Measurements from ENCODE around the gene OPA3. TPM values are rescaled to one million over a fixed set of nuclear protein-coding genes. Genes with fewer than 3 reads are reported as not detected.

OPA3 gene
- total and polyA plus RNA-seq, 2 experiments from 2014 or later, result 11.5 to 14.5 TPM

DNA sequence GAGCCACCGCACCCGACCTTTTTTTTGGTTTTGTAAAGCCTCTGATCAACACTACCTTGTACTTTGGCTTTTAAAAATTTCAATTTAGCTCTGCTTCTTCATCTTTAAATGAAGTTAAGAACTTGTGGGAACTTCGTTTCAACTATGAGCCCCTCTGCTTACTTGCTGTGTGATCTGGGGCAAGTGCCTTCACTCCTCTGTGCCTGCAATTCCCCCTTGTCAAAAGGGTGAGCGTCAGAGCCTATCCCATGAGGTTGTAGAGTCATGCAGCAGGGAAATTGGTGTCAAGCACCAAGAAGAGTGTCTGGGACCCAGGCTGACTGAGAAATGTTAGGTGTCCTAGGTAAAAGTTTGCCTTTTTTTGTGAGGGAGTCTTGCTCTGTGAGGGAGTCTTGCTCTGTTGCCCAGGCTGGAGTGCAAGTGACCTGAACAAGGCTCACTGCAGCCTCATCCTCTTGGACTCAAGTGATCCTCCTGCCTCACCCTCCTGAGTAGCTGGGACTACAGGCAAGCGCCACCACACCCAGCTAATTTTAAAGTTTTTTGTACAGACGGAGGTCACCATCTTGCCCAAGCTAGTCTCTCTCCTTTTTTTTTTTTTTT, 71.6 kb downstream of the OPA3 start:
- no peaks in the 10 kb centered on the region for H3K9me2 ChIP-seq (ENCODE audit: insufficient read depth)
- H2AFZ ChIP-seq, result no peak overlapping the region
- H3K36me3 Mint-ChIP-seq (ENCODE audit: low read depth), result peaks cover 23% of the 10 kb centered on the region
- no peaks in the 10 kb centered on the region for H3K27me3 ChIP-seq (ENCODE audit: insufficient read depth)
- H3K27me3 Mint-ChIP-seq (ENCODE audit: insufficient read depth, low read depth, poor library complexity), result peaks cover 2% of the 10 kb centered on the region
- H3K4me2 ChIP-seq, result no peak overlapping the region
- H3K9me3 Mint-ChIP-seq, result no peaks in the 10 kb centered on the region; the same call in 2 of the 3 replicates
- H3K27ac ChIP-seq (ENCODE audit: low read depth), result no peak overlapping the region
- no peak overlapping the region for H3K4me3 Mint-ChIP-seq
- H3K36me3 ChIP-seq (ENCODE audit: insufficient read depth), result peaks cover 2% of the 10 kb centered on the region
- peaks cover 17% of the 10 kb centered on the region for H3K4me1 Mint-ChIP-seq
- H3K4me3 ChIP-seq, result no peak overlapping the region
- no peak for TF ChIP-seq ZNF331 (CRISPR knock-in tag; IDR thresholded peaks at IDR 0.05; ENCODE audit: low read depth)
- TF ChIP-seq, protein P1, sequence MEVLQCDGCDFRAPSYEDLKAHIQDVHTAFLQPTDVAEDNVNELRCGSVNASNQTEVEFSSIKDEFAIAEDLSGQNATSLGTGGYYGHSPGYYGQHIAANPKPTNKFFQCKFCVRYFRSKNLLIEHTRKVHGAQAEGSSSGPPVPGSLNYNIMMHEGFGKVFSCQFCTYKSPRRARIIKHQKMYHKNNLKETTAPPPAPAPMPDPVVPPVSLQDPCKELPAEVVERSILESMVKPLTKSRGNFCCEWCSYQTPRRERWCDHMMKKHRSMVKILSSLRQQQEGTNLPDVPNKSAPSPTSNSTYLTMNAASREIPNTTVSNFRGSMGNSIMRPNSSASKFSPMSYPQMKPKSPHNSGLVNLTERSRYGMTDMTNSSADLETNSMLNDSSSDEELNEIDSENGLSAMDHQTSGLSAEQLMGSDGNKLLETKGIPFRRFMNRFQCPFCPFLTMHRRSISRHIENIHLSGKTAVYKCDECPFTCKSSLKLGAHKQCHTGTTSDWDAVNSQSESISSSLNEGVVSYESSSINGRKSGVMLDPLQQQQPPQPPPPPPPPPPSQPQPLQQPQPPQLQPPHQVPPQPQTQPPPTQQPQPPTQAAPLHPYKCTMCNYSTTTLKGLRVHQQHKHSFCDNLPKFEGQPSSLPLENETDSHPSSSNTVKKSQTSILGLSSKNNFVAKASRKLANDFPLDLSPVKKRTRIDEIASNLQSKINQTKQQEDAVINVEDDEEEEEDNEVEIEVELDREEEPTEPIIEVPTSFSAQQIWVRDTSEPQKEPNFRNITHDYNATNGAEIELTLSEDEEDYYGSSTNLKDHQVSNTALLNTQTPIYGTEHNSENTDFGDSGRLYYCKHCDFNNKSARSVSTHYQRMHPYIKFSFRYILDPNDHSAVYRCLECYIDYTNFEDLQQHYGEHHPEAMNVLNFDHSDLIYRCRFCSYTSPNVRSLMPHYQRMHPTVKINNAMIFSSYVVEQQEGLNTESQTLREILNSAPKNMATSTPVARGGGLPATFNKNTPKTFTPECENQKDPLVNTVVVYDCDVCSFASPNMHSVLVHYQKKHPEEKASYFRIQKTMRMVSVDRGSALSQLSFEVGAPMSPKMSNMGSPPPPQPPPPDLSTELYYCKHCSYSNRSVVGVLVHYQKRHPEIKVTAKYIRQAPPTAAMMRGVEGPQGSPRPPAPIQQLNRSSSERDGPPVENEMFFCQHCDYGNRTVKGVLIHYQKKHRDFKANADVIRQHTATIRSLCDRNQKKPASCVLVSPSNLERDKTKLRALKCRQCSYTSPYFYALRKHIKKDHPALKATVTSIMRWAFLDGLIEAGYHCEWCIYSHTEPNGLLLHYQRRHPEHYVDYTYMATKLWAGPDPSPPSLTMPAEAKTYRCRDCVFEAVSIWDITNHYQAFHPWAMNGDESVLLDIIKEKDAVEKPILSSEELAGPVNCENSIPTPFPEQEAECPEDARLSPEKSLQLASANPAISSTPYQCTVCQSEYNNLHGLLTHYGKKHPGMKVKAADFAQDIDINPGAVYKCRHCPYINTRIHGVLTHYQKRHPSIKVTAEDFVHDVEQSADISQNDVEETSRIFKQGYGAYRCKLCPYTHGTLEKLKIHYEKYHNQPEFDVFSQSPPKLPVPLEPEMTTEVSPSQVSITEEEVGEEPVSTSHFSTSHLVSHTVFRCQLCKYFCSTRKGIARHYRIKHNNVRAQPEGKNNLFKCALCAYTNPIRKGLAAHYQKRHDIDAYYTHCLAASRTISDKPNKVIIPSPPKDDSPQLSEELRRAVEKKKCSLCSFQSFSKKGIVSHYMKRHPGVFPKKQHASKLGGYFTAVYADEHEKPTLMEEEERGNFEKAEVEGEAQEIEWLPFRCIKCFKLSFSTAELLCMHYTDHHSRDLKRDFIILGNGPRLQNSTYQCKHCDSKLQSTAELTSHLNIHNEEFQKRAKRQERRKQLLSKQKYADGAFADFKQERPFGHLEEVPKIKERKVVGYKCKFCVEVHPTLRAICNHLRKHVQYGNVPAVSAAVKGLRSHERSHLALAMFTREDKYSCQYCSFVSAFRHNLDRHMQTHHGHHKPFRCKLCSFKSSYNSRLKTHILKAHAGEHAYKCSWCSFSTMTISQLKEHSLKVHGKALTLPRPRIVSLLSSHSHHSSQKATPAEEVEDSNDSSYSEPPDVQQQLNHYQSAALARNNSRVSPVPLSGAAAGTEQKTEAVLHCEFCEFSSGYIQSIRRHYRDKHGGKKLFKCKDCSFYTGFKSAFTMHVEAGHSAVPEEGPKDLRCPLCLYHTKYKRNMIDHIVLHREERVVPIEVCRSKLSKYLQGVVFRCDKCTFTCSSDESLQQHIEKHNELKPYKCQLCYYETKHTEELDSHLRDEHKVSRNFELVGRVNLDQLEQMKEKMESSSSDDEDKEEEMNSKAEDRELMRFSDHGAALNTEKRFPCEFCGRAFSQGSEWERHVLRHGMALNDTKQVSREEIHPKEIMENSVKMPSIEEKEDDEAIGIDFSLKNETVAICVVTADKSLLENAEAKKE (CRISPR knock-in tag; IDR thresholded peaks at IDR 0.05), result no peak
- TF ChIP-seq EZH2 (IDR thresholded peaks at IDR 0.05; ENCODE audit: low read depth, unreplicated experiment), result no peak
- TF ChIP-seq CTCF (conservative IDR thresholded peaks at IDR 0.05; ENCODE audit: low read depth in 2 of 2), result no peak
- no peak for TF ChIP-seq CREB1 (CRISPR knock-in tag; IDR thresholded peaks at IDR 0.05; ENCODE audit: low read depth)
- TF ChIP-seq STAT1 (IDR thresholded peaks at IDR 0.05; ENCODE audit: unreplicated experiment), result no peak
- no peak for TF ChIP-seq POLR2AphosphoS5 (IDR thresholded peaks at IDR 0.05; ENCODE audit: low read depth)
- no peak for TF ChIP-seq EZH2phosphoT487 (IDR thresholded peaks at IDR 0.05; ENCODE audit: unreplicated experiment)
- no peak for TF ChIP-seq ZNF114 (CRISPR knock-in tag; IDR thresholded peaks at IDR 0.05)
- no peak for TF ChIP-seq ETS1 (IDR thresholded peaks at IDR 0.05)
- H3K4me1 ChIP-seq (ENCODE audit: insufficient read depth), result peaks cover 15% of the 10 kb centered on the region
- H4K20me1 ChIP-seq (replicated peaks; ENCODE audit: insufficient read depth), result peaks cover 50% of the 10 kb centered on the region
- ATAC-seq (no peak), DNase-seq (ENCODE audit: low spot score) (no peak)
- no peak overlapping the region for H3K27ac Mint-ChIP-seq
- peaks cover 8% of the 10 kb centered on the region for H3F3A ChIP-seq (replicated peaks; ENCODE audit: low read depth)
- H3K79me2 ChIP-seq (replicated peaks; ENCODE audit: insufficient read depth), result peaks cover 89% of the 10 kb centered on the region

Measured in GM23338 (cell line).